K562 (cell line): ENCODE data around the gene RIMOC1. TPM values are rescaled to one million over a fixed set of nuclear protein-coding genes. Genes with fewer than 3 reads are reported as not detected.
A peak's percentile ranks its signal among the peaks of the same experiment; 100 is the strongest.

Experiments used
- FOXA1 ChIP-seq: fragments of 450-650 bp; IDR thresholded peaks from 2 replicates; pipeline ENCODE4 v1.6.1; 2016; ENCODE audit warnings: mild to moderate bottlenecking, borderline replicate concordance
- SRF ChIP-seq, 2 experiments: fragments of 250-450, 450-650 bp in 1 of 2; sonication (Bioruptor Pico) in 1 of 2; sonication (generic) in 1 of 2; formaldehyde crosslinking; IDR thresholded peaks; 2 replicates each; pipeline versions ENCODE4 v1.5.0 to v1.5.1; 2020 to 2022; ENCODE audit warnings: mild to moderate bottlenecking in 1 of 2, missing genetic modification reagents in 1 of 2
- polyA plus RNA-seq, 8 experiments: library from polyadenylated mRNA; depleted of rRNA in 4 of 8; stranded (reverse) in 5 of 8; unstranded in 3 of 8; fragments of >200 nt; fragmentation: Nextera tagmentation in 2 of 8; fragmentation: Illumina TruSeq in 1 of 8; extraction: Ambion mirVana in 2 of 8; extraction: Trizol in 1 of 8; gene quantifications; 2 replicates each; pipeline versions ENCODE4 v1.2.1 to v1.2.3, GENCODE V29; 2011 to 2014; ENCODE audit warnings: inconsistent platforms in 1 of 8, missing spikeins in 1 of 8
- total RNA-seq, 7 experiments: library from RNA; depleted of rRNA in 6 of 7; stranded (reverse); fragments of >200 nt in 6 of 7; fragmentation: Illumina TruSeq in 2 of 7; extraction: Trizol in 2 of 7; gene quantifications; 2 replicates each; pipeline versions ENCODE4 v1.2.1 to v1.2.3, GENCODE V29; 2011 to 2021; ENCODE audit warnings: low replicate concordance in 1 of 7
- TF ChIP-seq, protein P1 (sequence below): fragments of 450-650 bp; IDR thresholded peaks from 2 replicates; pipeline ENCODE4 v1.6.1; 2016; ENCODE audit warnings: mild to moderate bottlenecking, moderate library complexity
- TF ChIP-seq, protein P2 (sequence below): sonication (generic); formaldehyde crosslinking; IDR thresholded peaks from 2 replicates; pipeline ENCODE4 v1.8.0; 2022; ENCODE audit warnings: missing genetic modification reagents, mild to moderate bottlenecking, borderline replicate concordance

Gene RIMOC1
- total and polyA plus RNA-seq, 9 of the 15 experiments (the other 6 are each of a cell fraction or from before 2014, with no cell fraction given): 11.6 to 63.1 (median 30.8) TPM

DNA sequence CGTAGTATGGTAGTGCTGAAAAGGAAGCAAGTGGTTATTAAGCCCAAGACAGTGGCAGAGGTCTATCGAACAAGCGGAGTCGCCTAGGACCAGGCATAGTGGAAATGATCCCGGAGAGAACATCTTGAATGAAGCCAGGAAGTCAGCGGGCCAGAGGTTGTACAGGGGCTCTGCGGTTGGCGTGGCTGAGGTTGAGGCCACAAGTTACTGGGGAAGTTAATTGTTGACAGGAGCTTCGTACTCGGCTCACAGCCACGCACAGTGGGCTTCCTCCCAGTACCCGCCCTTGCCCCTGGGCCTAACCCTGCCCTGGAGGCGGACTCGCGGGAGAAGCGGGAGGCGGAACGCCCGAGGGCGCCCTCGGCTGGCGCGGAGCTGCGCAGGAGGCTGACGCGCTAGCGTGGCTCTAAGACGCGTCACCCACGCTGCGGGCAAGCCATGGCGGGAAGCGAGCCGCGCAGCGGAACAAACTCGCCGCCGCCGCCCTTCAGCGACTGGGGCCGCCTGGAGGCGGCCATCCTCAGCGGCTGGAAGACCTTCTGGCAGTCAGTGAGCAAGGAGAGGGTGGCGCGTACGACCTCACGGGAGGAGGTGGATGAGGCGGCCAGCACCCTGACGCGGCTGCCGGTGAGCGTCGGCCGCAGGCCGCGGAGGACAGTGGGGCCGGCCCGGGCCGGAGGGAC, 20.9 kb downstream of the RIMOC1 start, which contains the start of gene FBXO4 (continued):
- TF ChIP-seq, protein P1, sequence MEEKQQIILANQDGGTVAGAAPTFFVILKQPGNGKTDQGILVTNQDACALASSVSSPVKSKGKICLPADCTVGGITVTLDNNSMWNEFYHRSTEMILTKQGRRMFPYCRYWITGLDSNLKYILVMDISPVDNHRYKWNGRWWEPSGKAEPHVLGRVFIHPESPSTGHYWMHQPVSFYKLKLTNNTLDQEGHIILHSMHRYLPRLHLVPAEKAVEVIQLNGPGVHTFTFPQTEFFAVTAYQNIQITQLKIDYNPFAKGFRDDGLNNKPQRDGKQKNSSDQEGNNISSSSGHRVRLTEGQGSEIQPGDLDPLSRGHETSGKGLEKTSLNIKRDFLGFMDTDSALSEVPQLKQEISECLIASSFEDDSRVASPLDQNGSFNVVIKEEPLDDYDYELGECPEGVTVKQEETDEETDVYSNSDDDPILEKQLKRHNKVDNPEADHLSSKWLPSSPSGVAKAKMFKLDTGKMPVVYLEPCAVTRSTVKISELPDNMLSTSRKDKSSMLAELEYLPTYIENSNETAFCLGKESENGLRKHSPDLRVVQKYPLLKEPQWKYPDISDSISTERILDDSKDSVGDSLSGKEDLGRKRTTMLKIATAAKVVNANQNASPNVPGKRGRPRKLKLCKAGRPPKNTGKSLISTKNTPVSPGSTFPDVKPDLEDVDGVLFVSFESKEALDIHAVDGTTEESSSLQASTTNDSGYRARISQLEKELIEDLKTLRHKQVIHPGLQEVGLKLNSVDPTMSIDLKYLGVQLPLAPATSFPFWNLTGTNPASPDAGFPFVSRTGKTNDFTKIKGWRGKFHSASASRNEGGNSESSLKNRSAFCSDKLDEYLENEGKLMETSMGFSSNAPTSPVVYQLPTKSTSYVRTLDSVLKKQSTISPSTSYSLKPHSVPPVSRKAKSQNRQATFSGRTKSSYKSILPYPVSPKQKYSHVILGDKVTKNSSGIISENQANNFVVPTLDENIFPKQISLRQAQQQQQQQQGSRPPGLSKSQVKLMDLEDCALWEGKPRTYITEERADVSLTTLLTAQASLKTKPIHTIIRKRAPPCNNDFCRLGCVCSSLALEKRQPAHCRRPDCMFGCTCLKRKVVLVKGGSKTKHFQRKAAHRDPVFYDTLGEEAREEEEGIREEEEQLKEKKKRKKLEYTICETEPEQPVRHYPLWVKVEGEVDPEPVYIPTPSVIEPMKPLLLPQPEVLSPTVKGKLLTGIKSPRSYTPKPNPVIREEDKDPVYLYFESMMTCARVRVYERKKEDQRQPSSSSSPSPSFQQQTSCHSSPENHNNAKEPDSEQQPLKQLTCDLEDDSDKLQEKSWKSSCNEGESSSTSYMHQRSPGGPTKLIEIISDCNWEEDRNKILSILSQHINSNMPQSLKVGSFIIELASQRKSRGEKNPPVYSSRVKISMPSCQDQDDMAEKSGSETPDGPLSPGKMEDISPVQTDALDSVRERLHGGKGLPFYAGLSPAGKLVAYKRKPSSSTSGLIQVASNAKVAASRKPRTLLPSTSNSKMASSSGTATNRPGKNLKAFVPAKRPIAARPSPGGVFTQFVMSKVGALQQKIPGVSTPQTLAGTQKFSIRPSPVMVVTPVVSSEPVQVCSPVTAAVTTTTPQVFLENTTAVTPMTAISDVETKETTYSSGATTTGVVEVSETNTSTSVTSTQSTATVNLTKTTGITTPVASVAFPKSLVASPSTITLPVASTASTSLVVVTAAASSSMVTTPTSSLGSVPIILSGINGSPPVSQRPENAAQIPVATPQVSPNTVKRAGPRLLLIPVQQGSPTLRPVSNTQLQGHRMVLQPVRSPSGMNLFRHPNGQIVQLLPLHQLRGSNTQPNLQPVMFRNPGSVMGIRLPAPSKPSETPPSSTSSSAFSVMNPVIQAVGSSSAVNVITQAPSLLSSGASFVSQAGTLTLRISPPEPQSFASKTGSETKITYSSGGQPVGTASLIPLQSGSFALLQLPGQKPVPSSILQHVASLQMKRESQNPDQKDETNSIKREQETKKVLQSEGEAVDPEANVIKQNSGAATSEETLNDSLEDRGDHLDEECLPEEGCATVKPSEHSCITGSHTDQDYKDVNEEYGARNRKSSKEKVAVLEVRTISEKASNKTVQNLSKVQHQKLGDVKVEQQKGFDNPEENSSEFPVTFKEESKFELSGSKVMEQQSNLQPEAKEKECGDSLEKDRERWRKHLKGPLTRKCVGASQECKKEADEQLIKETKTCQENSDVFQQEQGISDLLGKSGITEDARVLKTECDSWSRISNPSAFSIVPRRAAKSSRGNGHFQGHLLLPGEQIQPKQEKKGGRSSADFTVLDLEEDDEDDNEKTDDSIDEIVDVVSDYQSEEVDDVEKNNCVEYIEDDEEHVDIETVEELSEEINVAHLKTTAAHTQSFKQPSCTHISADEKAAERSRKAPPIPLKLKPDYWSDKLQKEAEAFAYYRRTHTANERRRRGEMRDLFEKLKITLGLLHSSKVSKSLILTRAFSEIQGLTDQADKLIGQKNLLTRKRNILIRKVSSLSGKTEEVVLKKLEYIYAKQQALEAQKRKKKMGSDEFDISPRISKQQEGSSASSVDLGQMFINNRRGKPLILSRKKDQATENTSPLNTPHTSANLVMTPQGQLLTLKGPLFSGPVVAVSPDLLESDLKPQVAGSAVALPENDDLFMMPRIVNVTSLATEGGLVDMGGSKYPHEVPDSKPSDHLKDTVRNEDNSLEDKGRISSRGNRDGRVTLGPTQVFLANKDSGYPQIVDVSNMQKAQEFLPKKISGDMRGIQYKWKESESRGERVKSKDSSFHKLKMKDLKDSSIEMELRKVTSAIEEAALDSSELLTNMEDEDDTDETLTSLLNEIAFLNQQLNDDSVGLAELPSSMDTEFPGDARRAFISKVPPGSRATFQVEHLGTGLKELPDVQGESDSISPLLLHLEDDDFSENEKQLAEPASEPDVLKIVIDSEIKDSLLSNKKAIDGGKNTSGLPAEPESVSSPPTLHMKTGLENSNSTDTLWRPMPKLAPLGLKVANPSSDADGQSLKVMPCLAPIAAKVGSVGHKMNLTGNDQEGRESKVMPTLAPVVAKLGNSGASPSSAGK: peak; percentile 94
- no peak for TF ChIP-seq FOXA1
- TF ChIP-seq, protein P2, sequence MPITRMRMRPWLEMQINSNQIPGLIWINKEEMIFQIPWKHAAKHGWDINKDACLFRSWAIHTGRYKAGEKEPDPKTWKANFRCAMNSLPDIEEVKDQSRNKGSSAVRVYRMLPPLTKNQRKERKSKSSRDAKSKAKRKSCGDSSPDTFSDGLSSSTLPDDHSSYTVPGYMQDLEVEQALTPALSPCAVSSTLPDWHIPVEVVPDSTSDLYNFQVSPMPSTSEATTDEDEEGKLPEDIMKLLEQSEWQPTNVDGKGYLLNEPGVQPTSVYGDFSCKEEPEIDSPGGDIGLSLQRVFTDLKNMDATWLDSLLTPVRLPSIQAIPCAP (CRISPR knock-in tag): no peak
- peak in 1 of 2 experiments; percentile 48; a peak in 1 of 4 replicates for TF ChIP-seq SRF (CRISPR knock-in tag; IDR thresholded peaks at IDR 0.05)
